Measurements from ENCODE around the gene RNF220. TPM values are rescaled to one million over a fixed set of nuclear protein-coding genes. Genes with fewer than 3 reads are reported as not detected.

Gene RNF220
- total and polyA plus RNA-seq, 9 of the 15 experiments (the other 6 are each of a cell fraction or from before 2014, with no cell fraction given) = 5.1 to 117 (median 66.9) TPM

GRCh38 chr1:44585315-44585920 is 180.4 kb downstream of the RNF220 start:
- TF ChIP-seq RBM25 (IDR thresholded peaks at IDR 0.05; ENCODE audit: low read depth, low read length, severe bottlenecking) (peak; percentile 83), BCOR (IDR thresholded peaks at IDR 0.05) (peak; percentile 49; the same call in 1 of the 2 replicates), C11orf30 (IDR thresholded peaks at IDR 0.05; ENCODE audit: low read depth) (peak; percentile 29; the same call in 1 of the 2 replicates), ZNF316 (IDR thresholded peaks at IDR 0.05) (peak; percentile 73), NR3C1 (CRISPR knock-in tag; IDR thresholded peaks at IDR 0.05) (no peak), MAFG (tag; conservative IDR thresholded peaks at IDR 0.05) (peak; percentile 46), KAT8 (IDR thresholded peaks at IDR 0.05; ENCODE audit: low read depth) (no peak), FOXA3 (CRISPR knock-in tag; conservative IDR thresholded peaks at IDR 0.05 in 1 of 2, IDR thresholded peaks at IDR 0.05 in 1 of 2) (no peak)
- TF ChIP-seq, protein P1, sequence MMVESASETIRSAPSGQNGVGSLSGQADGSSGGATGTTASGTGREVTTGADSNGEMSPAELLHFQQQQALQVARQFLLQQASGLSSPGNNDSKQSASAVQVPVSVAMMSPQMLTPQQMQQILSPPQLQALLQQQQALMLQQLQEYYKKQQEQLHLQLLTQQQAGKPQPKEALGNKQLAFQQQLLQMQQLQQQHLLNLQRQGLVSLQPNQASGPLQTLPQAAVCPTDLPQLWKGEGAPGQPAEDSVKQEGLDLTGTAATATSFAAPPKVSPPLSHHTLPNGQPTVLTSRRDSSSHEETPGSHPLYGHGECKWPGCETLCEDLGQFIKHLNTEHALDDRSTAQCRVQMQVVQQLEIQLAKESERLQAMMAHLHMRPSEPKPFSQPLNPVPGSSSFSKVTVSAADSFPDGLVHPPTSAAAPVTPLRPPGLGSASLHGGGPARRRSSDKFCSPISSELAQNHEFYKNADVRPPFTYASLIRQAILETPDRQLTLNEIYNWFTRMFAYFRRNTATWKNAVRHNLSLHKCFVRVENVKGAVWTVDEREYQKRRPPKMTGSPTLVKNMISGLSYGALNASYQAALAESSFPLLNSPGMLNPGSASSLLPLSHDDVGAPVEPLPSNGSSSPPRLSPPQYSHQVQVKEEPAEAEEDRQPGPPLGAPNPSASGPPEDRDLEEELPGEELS (CRISPR knock-in tag; IDR thresholded peaks at IDR 0.05; ENCODE audit: borderline replicate concordance) = no peak
- FAIRE-seq (peak; percentile 15), DNase-seq (ENCODE audit: extremely low read depth in 1 of 4, low spot score in 3 of 4) (no peak), ATAC-seq (no peak)
- no peaks in the 10 kb centered on the region for H3K9me3 ChIP-seq (replicated peaks; ENCODE audit: control insufficient read depth, insufficient read depth, low read depth, low read length)
- in situ Hi-C loops (cut with MboI) = no loop called here
- peaks cover 4% of the 10 kb centered on the region for H3K9me1 ChIP-seq (ENCODE audit: control insufficient read depth, insufficient read depth, low read length)
- intact Hi-C loops (cut with micrococcal nuclease) = loop anchor here (5.0 kb wide), 1 partner anchor 73 kb away; no protein-coding TSS in a partner anchor
- H2AFZ ChIP-seq (ENCODE audit: low read depth, low read length) = no peak overlapping the region
- no peaks in the 10 kb centered on the region for H3K36me3 ChIP-seq (ENCODE audit: control insufficient read depth, insufficient read depth, low read length)
- no peaks in the 10 kb centered on the region for H3K79me2 ChIP-seq (ENCODE audit: control insufficient read depth, insufficient read depth, low read length)
- peaks cover 0 to 3% of the 10 kb centered on the region in 2 experiments; a peak in 3 of 5 replicates for H3K4me1 ChIP-seq (replicated peaks in 1 of 2; ENCODE audit: control insufficient read depth in 2 of 2, insufficient read depth in 2 of 2, low read length in 2 of 2)
- ChIA-PET POLR2A (interaction anchor here (0.8 to 1.3 kb wide), 4 partner anchors 13 to 231 kb away, joined by 3 read pairs; partner anchors contain the start of gene ERI3), CTCF (ENCODE audit: low intra/inter-chr PET ratio) (no interaction called here)
- no peak overlapping the region for H3K4me3 ChIP-seq
- peaks cover 77 to 92% of the 10 kb centered on the region in 2 experiments for H3K27me3 ChIP-seq (ENCODE audit: control insufficient read depth in 2 of 2, insufficient read depth in 2 of 2, low read length in 2 of 2)
- H3K4me2 ChIP-seq (ENCODE audit: insufficient read depth, low read length) = no peak overlapping the region
- no peak overlapping the region for H3K27ac ChIP-seq (ENCODE audit: extremely low read depth, low read depth, low read length)
- BruUV-seq (replicated peaks) = no TSS peak
- H4K20me1 ChIP-seq (replicated peaks; ENCODE audit: control insufficient read depth, insufficient read depth, low read length) = peaks cover 11% of the 10 kb centered on the region; the same call in 1 of the 2 replicates
- 0% methylated on average over 4 of the region's 4 CpGs for WGBS (ENCODE audit: insufficient coverage, low coverage, missing lambda C conversion rate)
- H3K9ac ChIP-seq (ENCODE audit: insufficient read depth in 1 of 2, low read depth in 2 of 2, low read length in 2 of 2) = no peak overlapping the region

All from K562 (cell line).